H1 (cell line): ENCODE measurements around the gene ZXDC. TPM values are rescaled to one million over a fixed set of nuclear protein-coding genes. Genes with fewer than 3 reads are reported as not detected.

Experiments used
- CTCF ChIA-PET: fragments of 300-600 bp; sonication (Branson Sonifier 250); formaldehyde crosslinking; loops from one replicate; lab custom pipeline; 2021; ENCODE audit not compliant: partially characterized antibody; lab: Charles Lee
- POLR2A ChIA-PET: fragments of 300-600 bp; sonication (Branson Sonifier 250); formaldehyde crosslinking; loops from one replicate; lab custom pipeline; 2021; ENCODE audit warnings: inconsistent platforms; ENCODE audit not compliant: partially characterized antibody; lab: Charles Lee
- DNase-seq, 2 experiments: peaks; one replicate each; pipeline versions ENCODE4 v3.0.0 to v3.0.0-alpha.2; 2010 to 2022; ENCODE audit warnings: low spot score in 2 of 2, low read depth in 1 of 2, mixed read lengths in 1 of 2
- FAIRE-seq: peaks from 2 replicates; lab custom pipeline; 2011; peaks lifted over from hg19 to GRCh38; lab: Jason Lieb, UNC
- H2AFZ ChIP-seq: 2 replicates; pipeline ENCODE4 v1.8.1; 2012; ENCODE audit warnings: low read length, inconsistent platforms
- H2AK5ac ChIP-seq: 2 replicates; pipeline ENCODE4 v1.6.1; 2013; ENCODE audit warnings: low read depth, low read length
- H2BK120ac ChIP-seq: replicated peaks from 2 replicates; pipeline ENCODE3; 2013; ENCODE audit warnings: low read depth, low read length, inconsistent platforms
- H2BK12ac ChIP-seq: 2 replicates; pipeline ENCODE4 v1.6.1; 2013; ENCODE audit warnings: low read depth, low read length
- H2BK15ac ChIP-seq: 2 replicates; pipeline ENCODE4 v1.6.1; 2013; ENCODE audit warnings: low read length
- H2BK20ac ChIP-seq: 2 replicates; pipeline ENCODE4 v1.6.1; 2013; ENCODE audit warnings: low read length
- H2BK5ac ChIP-seq: 2 replicates; pipeline ENCODE4 v1.6.1; 2013; ENCODE audit warnings: low read depth, low read length
- H3K14ac ChIP-seq: 2 replicates; pipeline ENCODE4 v1.6.1; 2013; ENCODE audit warnings: inconsistent platforms; ENCODE audit not compliant: insufficient read length
- H3K18ac ChIP-seq: 2 replicates; pipeline ENCODE4 v1.6.1; 2013; ENCODE audit warnings: low read length; ENCODE audit errors: extremely low read depth
- H3K23ac ChIP-seq: 2 replicates; pipeline ENCODE4 v1.6.1; 2013; ENCODE audit warnings: inconsistent platforms; ENCODE audit not compliant: insufficient read length
- H3K23me2 ChIP-seq: 2 replicates; pipeline ENCODE4 v1.6.1; 2013; ENCODE audit warnings: low read depth, low read length
- H3K27ac ChIP-seq: 2 replicates; pipeline ENCODE4 v1.6.1; 2011; ENCODE audit warnings: low read depth, low read length, inconsistent platforms
- H3K27me3 ChIP-seq, 4 experiments: replicated peaks in 1 of 4; 1 replicate in 1 of 4; 2 replicates in 3 of 4; pipeline versions ENCODE4 v1.6.1 to v1.8.1; 2011 to 2013; ENCODE audit warnings: low read length in 3 of 4, mild to moderate bottlenecking in 3 of 4, inconsistent platforms in 2 of 4, mixed read lengths in 2 of 4, moderate library complexity in 1 of 4; ENCODE audit not compliant: control insufficient read depth in 3 of 4, insufficient read depth in 3 of 4; ENCODE audit errors: extremely low read depth in 1 of 4
- H3K36me3 ChIP-seq, 4 experiments: 2 replicates each; pipeline versions ENCODE4 v1.6.1 to v1.8.1; 2011 to 2013; ENCODE audit warnings: mild to moderate bottlenecking in 4 of 4, low read length in 3 of 4, moderate library complexity in 2 of 4, control low read depth in 1 of 4, inconsistent platforms in 1 of 4; ENCODE audit not compliant: insufficient read depth in 4 of 4, control insufficient read depth in 2 of 4
- H3K4ac ChIP-seq: replicated peaks from 2 replicates; pipeline ENCODE3; 2013; ENCODE audit warnings: low read length, low read depth, mixed read lengths, inconsistent platforms; ENCODE audit not compliant: insufficient read length
- H3K4me1 ChIP-seq, 4 experiments: replicated peaks in 1 of 4; 1 replicate in 1 of 4; 2 replicates in 3 of 4; pipeline versions ENCODE4 v1.6.1 to v1.8.1; 2011 to 2013; ENCODE audit warnings: low read length in 3 of 4, inconsistent platforms in 2 of 4, mixed read lengths in 1 of 4; ENCODE audit not compliant: insufficient read depth in 4 of 4, control insufficient read depth in 3 of 4
- H3K4me2 ChIP-seq, 2 experiments: 2 replicates each; pipeline versions ENCODE4 v1.6.1 to v1.8.1; 2011 to 2013; ENCODE audit warnings: low read depth in 2 of 2, low read length in 2 of 2, control low read depth in 1 of 2, inconsistent platforms in 1 of 2, mild to moderate bottlenecking in 1 of 2; ENCODE audit not compliant: insufficient read depth in 1 of 2
- H3K4me3 ChIP-seq, 4 experiments: fragments of 200-600, 300-600 bp in 1 of 4; sonication (generic), shearing (Covaris generic), sonication (Bioruptor Twin) in 1 of 4; 2 replicates each; pipeline versions ENCODE4 v1.5.1 to v1.8.1; 2011 to 2016; ENCODE audit warnings: low read length in 4 of 4, low read depth in 3 of 4, control low read depth in 2 of 4, inconsistent platforms in 2 of 4, mild to moderate bottlenecking in 2 of 4, mixed read lengths in 1 of 4, moderate library complexity in 1 of 4; ENCODE audit not compliant: insufficient read depth in 2 of 4; ENCODE audit errors: extremely low read depth in 1 of 4
- H3K56ac ChIP-seq: replicated peaks from 2 replicates; pipeline ENCODE3; 2013; ENCODE audit warnings: low read depth, mild to moderate bottlenecking, mixed read lengths, low read length, inconsistent platforms; ENCODE audit not compliant: insufficient read length
- H3K79me1 ChIP-seq: 2 replicates; pipeline ENCODE4 v1.6.1; 2013; ENCODE audit warnings: low read depth, low read length, control low read depth
- H3K79me2 ChIP-seq, 2 experiments: 2 replicates each; pipeline versions ENCODE4 v1.6.1 to v1.8.1; 2012 to 2013; ENCODE audit warnings: low read length in 2 of 2, mild to moderate bottlenecking in 2 of 2, inconsistent platforms in 1 of 2; ENCODE audit not compliant: insufficient read depth in 2 of 2, control insufficient read depth in 1 of 2
- H3K9ac ChIP-seq, 4 experiments: replicated peaks in 1 of 4; 1 replicate in 1 of 4; 2 replicates in 3 of 4; pipeline versions ENCODE4 v1.6.1 to v1.8.1; 2011 to 2013; ENCODE audit warnings: low read depth in 3 of 4, low read length in 3 of 4, control low read depth in 2 of 4, mild to moderate bottlenecking in 2 of 4, moderate library complexity in 2 of 4, inconsistent platforms in 1 of 4; ENCODE audit errors: extremely low read depth in 1 of 4
- H3K9me3 ChIP-seq, 2 experiments: 2 replicates each; pipeline versions ENCODE4 v1.6.1 to v1.8.1; 2012 to 2013; ENCODE audit warnings: mild to moderate bottlenecking in 2 of 2, moderate library complexity in 2 of 2, control low read depth in 1 of 2, inconsistent platforms in 1 of 2, low read depth in 1 of 2, low read length in 1 of 2, mixed read lengths in 1 of 2; ENCODE audit not compliant: insufficient read depth in 2 of 2
- H4K20me1 ChIP-seq, 2 experiments: replicated peaks in 1 of 2; 2 replicates each; pipeline versions ENCODE3 to v1.8.1; 2011 to 2013; ENCODE audit warnings: inconsistent platforms in 2 of 2, low read length in 2 of 2, mild to moderate bottlenecking in 1 of 2; ENCODE audit not compliant: insufficient read depth in 2 of 2, control insufficient read depth in 1 of 2
- H4K5ac ChIP-seq: 2 replicates; pipeline ENCODE4 v1.6.1; 2013; ENCODE audit warnings: low read length, low read depth, mixed read lengths, inconsistent platforms; ENCODE audit not compliant: insufficient read length
- H4K8ac ChIP-seq: 2 replicates; pipeline ENCODE4 v1.8.0; 2013; ENCODE audit warnings: mild to moderate bottlenecking, moderate library complexity, low read length, inconsistent platforms; ENCODE audit not compliant: insufficient read depth; ENCODE audit errors: extremely low read depth
- H4K91ac ChIP-seq: replicated peaks from 2 replicates; pipeline ENCODE3; 2013; ENCODE audit warnings: low read length, mixed read lengths, inconsistent platforms; ENCODE audit not compliant: insufficient read length
- RAD21 ChIP-seq, 2 experiments: IDR thresholded peaks in 1 of 2; conservative IDR thresholded peaks in 1 of 2; 2 replicates each; pipeline ENCODE4 v1.6.1; 2011; ENCODE audit warnings: low read depth in 2 of 2, low read length in 2 of 2, improper control_type of control experiment in 1 of 2, inconsistent platforms in 1 of 2, mild to moderate bottlenecking in 1 of 2, moderate library complexity in 1 of 2
- RNF2 ChIP-seq: fragments of 200-900, 300-1000 bp; sonication (generic); IDR thresholded peaks from 2 replicates; pipeline ENCODE4 v1.7.1; 2016; ENCODE audit warnings: borderline replicate concordance, low read depth, mild to moderate bottlenecking, antibody characterized with exemption, low read length; ENCODE audit not compliant: poor library complexity, severe bottlenecking; ENCODE audit errors: missing control alignments
- WGBS, 2 experiments: shearing (Covaris generic) in 1 of 2; methylation state at CpG; one replicate each; pipeline versions ENCODE4 v1.1.6 to v1.1.7; 2013 to 2015; ENCODE audit warnings: low lambda C conversion rate in 2 of 2, mixed read lengths in 2 of 2, inconsistent platforms in 1 of 2, low coverage in 1 of 2, missing lambda C conversion rate in 1 of 2; ENCODE audit not compliant: insufficient replicate concordance in 2 of 2, insufficient coverage in 1 of 2, insufficient read length in 1 of 2; ENCODE audit errors: extremely low coverage in 1 of 2, missing lambda C conversion rate in 1 of 2; 5-methylcytosine and 5-hydroxymethylcytosine counted together
- polyA plus RNA-seq, 7 experiments: library from polyadenylated mRNA; depleted of rRNA in 3 of 7; stranded (reverse) in 5 of 7; unstranded in 2 of 7; fragments of >200 nt in 5 of 7; fragments of 200-250 nt in 2 of 7; gene quantifications; 1 replicate in 5 of 7; 2 replicates in 1 of 7; 4 replicates in 1 of 7; pipeline versions ENCODE4 v1.2.1 to v1.2.3, GENCODE V29; 2011 to 2013; ENCODE audit warnings: missing spikeins in 2 of 7, mixed read lengths in 2 of 7
- total RNA-seq: library from RNA; stranded (reverse); fragmentation: NEBNext Ultra II Directional; extraction: Animal tissue kit (Norgen Biotek cat#: 25700); gene quantifications from 2 replicates; pipeline ENCODE4 v1.2.1, GENCODE V29; 2021

The ZXDC gene
- total and polyA plus RNA-seq, 2 of the 8 experiments (the other 6 are each of a cell fraction or from before 2014, with no cell fraction given) = 12.7 to 24.3 TPM

GRCh38 chr3:126421573-126422119 is 54.0 kb downstream of the ZXDC start:
- peak overlapping the region; percentile 83 for H3K4ac ChIP-seq
- no peak overlapping the region for H3K27ac ChIP-seq
- peak overlapping the region; percentile 9; the same call in 1 of the 2 replicates for H2BK20ac ChIP-seq
- H2BK12ac ChIP-seq = peak overlapping the region; percentile 72; the same call in 1 of the 2 replicates
- 90% methylated on average over 10 of the region's 10 CpGs; no CpG with 5 or more reads in 1 of the 2 experiments for WGBS, 2 experiments
- FAIRE-seq (no peak), DNase-seq (peak in 1 of 2 experiments; percentile 42)
- no peaks in the 10 kb centered on the region for H3K36me3 ChIP-seq
- H2AK5ac ChIP-seq = no peak overlapping the region
- no peak overlapping the region for H3K18ac ChIP-seq
- no peaks in the 10 kb centered on the region; a peak in 1 of 7 replicates for H3K27me3 ChIP-seq
- H4K20me1 ChIP-seq = no peaks in the 10 kb centered on the region
- no peak overlapping the region for H3K4me2 ChIP-seq
- no peak overlapping the region for H4K91ac ChIP-seq
- ChIA-PET CTCF (interaction anchor here (0.6 to 1.9 kb wide), 2 partner anchors 73 to 90 kb away, joined by 3 to 6 read pairs; no protein-coding TSS in a partner anchor), POLR2A (interaction anchor here (1.3 kb wide), 1 partner anchor 14 kb away, joined by 4 read pairs; no protein-coding TSS in a partner anchor)
- H3K4me1 ChIP-seq = peaks cover 0 to 7% (median 2%) of the 10 kb centered on the region in 4 experiments; a peak in 3 of 7 replicates
- H3K4me3 ChIP-seq = no peak overlapping the region
- H3K23me2 ChIP-seq = no peaks in the 10 kb centered on the region
- no peak overlapping the region for H4K5ac ChIP-seq
- H3K9ac ChIP-seq = no peak overlapping the region
- H3K14ac ChIP-seq = no peak overlapping the region
- H3K9me3 ChIP-seq = peaks cover 3 to 4% of the 10 kb centered on the region in 2 experiments; a peak in 2 of 4 replicates
- peak overlapping the region; percentile 8 for H3K56ac ChIP-seq
- H4K8ac ChIP-seq = peak overlapping the region; percentile 35; the same call in 1 of the 2 replicates
- H2BK5ac ChIP-seq = no peak overlapping the region
- H2BK120ac ChIP-seq = no peak overlapping the region
- TF ChIP-seq RNF2 (no peak), RAD21 (IDR thresholded peaks at IDR 0.05 in 1 of 2, conservative IDR thresholded peaks at IDR 0.05 in 1 of 2; ENCODE audit: low read depth in 2 of 2, low read length in 2 of 2) (peak in 1 of 2 experiments; percentile 34; a peak in 1 of 4 replicates)
- TF ChIP-seq, all 59 proteins: peak for 1
- no peak overlapping the region for H2AFZ ChIP-seq
- H2BK15ac ChIP-seq = peak overlapping the region; percentile 90; the same call in 1 of the 2 replicates
- no peaks in the 10 kb centered on the region for H3K79me1 ChIP-seq
- H3K23ac ChIP-seq = no peak overlapping the region
- H3K79me2 ChIP-seq = no peaks in the 10 kb centered on the region
